GM19463 (cell line): ENCODE measurements around the gene CEACAM18.

Experiments
- ATAC-seq: cut with Tn5 transposase; IDR thresholded peaks from one replicate; pipeline ENCODE4 v1.9.1; 2021; ENCODE audit warnings: mild to moderate bottlenecking, moderate library complexity; ENCODE audit not compliant: unreplicated experiment

CEACAM18 gene

DNA sequence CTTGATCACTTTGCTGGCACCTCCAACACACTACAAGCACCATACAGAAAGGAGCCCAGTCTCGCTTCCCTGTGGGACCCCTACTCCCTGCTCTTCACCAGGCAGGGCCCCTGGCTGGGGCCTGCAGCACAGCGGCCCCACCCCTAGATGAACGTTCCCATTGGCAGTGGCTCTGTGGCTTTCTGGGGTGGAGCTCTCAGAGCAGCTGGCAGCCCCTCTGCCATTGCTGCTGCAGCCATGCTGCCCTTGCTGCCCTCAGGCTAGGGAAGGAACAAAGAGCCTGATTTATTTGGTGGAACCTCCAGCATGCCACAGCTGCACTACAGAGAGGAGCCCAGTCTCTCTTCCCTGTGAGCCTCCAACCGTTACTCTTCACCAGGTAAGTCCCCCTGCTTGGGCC is 47.3 kb downstream of the CEACAM18 start:
- ATAC-seq: no peak

DNA sequence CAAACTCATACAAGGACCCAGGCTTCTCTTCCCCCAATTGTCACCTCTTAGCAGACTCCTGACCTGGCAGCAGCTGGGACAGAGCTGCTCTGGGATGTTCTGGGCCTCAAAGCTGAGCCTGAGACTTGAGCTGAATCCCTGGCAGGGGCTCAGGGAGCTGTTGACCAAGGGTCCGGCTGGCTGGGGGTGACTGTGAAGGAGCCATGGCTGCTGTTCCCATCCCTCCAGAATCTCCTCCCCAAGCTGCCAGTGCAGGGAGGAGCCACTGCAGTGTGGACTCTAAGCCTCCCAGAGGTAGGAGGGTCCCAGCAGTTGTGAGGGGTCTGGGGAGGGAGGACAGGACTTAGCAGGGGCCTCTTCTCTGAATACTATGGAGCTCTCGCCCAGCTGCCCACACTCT is 51.0 kb downstream of the CEACAM18 start:
- no peak for ATAC-seq

- no peak for ATAC-seq
Observed at GRCh38 chr19:51530616-51531015, 52.3 kb downstream of the CEACAM18 start.

- ATAC-seq: peak; percentile 75
Observed at GRCh38 chr19:51531349-51532315, 53.3 kb downstream of the CEACAM18 start, which contains the start of gene SIGLEC6. Gene SIGLEC6 (minus strand): TSS chr19:51531670. CDS start chr19:51531648, 22 bp downstream.

DNA sequence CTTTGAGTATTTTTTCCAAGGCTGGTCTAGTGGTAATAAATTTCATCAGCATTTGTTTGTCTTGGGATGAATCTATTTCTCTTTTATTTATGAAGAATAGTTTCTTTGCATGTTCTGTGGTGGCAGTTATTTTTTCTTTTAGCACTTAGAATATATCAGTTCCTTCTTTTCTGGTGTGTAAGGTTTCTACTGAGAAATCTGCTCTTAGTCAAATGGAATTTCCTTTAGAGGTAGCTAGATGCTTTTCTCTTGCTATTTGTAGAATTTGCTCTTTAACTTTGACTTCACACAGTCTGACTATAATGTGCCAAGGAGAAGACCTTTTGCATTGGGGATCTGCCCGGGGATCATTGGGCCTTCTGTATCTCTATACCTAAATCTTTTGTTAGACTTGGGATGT is 57.2 kb downstream of the CEACAM18 start:
- no peak for ATAC-seq

DNA sequence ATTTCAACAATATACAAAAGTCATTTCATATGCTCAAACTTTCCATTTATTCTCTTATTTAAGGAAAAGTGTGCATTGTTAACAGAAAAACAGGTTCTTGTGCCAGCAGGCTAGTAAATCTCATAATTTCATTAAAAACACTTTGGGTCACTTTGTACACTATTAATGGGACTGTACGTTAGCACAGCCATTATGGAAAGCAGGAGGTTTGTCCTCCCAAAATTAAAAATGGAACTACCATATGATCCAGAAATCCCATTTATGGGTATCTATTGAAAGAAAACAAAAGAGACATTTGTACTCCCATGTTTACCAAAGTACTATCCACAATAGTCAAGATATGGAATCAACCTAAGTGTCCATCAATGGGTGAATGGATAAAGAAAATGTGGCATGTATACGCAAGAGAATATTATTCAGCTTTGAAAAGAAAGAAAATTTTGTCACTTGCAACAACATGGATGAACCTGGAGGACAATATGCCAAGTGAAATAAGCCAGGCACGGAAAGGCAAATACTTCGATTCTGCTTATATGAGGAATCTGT is 61.6 kb downstream of the CEACAM18 start:
- ATAC-seq: no peak
